Measurements from ENCODE around the gene TAS2R60.

- TF ChIP-seq EZH2phosphoT487 (IDR thresholded peaks at IDR 0.05; ENCODE audit: borderline replicate concordance, low read depth, low read length): no peak
- TF ChIP-seq, protein P1, sequence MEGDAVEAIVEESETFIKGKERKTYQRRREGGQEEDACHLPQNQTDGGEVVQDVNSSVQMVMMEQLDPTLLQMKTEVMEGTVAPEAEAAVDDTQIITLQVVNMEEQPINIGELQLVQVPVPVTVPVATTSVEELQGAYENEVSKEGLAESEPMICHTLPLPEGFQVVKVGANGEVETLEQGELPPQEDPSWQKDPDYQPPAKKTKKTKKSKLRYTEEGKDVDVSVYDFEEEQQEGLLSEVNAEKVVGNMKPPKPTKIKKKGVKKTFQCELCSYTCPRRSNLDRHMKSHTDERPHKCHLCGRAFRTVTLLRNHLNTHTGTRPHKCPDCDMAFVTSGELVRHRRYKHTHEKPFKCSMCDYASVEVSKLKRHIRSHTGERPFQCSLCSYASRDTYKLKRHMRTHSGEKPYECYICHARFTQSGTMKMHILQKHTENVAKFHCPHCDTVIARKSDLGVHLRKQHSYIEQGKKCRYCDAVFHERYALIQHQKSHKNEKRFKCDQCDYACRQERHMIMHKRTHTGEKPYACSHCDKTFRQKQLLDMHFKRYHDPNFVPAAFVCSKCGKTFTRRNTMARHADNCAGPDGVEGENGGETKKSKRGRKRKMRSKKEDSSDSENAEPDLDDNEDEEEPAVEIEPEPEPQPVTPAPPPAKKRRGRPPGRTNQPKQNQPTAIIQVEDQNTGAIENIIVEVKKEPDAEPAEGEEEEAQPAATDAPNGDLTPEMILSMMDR (conservative IDR thresholded peaks at IDR 0.05; ENCODE audit: low read length): no peak
These were observed 20.3 kb downstream of the TAS2R60 start for GRCh38 chr7:143463556-143463955.

All from OCI-LY7 (cell line).